ENCODE results near the gene CD79B.

The CD79B gene

DNA sequence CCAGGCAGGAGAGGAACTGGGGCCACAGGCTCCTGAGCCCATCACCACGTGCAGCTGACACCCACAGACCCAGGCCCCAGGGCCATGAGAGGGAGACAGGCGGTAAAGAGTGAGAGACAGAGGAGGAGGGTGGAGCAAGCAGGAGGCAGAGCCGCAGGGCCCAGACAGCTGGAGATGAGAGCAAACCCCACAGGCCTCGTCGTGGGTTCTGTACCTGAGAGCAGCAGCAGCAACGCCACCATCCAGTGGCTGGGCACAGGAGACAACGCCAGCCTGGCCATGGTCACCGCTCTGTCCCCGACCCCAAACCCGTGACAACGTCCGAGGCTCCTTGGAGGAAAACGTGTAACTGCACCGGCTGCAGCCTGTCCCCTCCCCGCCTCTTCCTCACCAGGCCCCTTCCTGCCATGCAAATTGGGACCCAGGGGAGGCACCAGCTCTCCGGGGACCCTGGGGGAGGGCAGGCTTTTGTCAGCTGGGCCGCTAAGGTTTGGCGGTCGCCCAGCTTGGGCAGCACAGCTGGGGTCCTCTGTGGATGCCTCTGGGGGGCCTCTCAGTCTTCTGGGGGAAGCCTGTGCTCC, at the start of gene CD79B:
Gene CD79B (minus strand): TSS at position 351 of the 581 bp plus-strand sequence. CDS start 70 bp downstream, at position 281.
- peak; percentile 30 for DNase-seq (ENCODE audit: low read depth)

DNA sequence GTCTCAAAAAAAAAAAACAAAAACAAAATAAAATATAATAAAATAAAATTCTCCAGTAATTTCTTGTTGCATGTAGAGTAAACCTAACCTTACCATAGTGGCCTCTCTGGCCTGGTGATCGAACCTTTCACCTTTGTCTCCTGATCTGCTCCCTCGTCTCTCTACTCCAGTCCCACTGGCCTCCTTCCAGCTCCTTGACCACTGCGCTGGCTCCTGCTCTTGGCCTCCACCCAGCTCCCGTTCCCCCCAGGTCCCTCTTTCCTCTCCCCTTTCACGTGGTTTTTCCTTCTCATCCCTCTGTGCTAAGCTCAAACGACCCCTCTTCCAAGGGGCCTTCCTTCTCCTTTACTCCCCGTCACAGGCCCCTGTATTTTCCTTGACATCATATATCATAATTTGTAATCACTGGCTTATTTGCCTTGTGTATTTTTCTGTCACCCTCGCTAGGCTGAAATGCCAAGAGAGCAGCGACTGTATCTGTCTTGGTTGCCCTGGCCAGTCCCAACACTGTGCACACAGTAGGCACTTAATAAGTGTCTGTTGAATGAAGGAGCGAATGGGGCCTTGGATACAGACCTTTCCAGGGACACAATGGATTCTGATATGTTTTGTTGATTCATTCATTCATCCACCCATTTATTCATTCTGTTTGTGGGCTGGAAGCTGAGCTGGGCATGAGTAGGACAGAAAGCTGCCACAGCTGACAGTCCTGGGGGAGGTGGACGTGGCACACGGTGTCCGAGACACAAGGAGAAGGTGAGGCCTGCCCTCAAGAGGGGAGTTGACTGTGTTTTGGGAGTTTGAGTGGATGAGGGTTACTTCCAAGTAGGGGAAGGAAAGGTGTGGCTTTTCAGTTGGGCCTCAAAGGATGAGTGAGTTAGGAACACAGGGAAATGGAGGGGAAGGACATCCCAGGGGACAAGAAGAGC, 46.4 kb upstream of the CD79B start:
- no peak for DNase-seq (ENCODE audit: low read depth)

DNA sequence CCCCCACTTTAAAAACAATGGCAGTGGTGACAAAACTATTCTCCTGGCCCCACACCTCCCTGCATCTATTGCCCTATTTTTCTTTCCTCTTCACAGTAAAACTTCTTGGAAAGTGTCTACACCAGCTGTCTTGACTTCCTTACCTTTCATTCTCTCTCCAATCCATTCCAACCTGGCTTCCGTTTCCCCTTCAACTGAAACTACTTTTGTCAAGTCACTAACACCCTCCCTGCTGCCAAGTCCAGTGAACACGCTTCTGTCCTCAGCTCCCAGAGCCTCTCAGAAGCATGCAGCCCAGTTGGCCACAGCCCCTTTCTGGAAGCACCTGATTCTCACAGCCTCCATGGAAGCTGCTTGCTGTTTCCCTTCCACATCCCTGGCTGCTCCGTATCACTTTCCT, 44.6 kb upstream of the CD79B start:
- no peak for DNase-seq (ENCODE audit: low read depth)

DNA sequence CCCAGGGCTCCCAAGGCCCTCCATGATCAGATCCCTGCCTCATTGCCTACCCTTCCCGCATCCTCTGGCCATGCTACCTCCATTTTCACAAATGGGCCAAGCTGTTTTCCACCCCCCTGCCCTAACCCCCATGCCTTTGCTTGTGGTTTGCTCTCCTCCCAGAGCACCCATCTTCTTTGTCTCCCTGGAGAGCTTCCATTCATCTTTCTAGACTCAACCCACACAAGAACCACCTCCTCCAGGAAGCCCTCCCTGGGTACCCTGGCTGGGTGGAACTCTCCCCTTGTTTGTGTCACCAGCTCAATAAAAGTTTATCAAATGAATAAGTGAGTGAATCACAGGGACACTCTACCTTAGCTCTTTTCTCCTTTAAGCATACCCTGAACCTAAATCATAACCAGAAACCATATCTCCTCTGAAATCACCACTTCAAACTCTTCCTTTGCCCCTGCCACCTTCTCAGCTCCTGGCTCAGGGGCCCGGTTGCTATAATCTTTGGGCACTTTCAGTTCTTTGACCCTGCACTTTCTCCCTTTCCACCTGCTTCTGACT, 43.5 kb upstream of the CD79B start:
- no peak for DNase-seq (ENCODE audit: low read depth)

DNA sequence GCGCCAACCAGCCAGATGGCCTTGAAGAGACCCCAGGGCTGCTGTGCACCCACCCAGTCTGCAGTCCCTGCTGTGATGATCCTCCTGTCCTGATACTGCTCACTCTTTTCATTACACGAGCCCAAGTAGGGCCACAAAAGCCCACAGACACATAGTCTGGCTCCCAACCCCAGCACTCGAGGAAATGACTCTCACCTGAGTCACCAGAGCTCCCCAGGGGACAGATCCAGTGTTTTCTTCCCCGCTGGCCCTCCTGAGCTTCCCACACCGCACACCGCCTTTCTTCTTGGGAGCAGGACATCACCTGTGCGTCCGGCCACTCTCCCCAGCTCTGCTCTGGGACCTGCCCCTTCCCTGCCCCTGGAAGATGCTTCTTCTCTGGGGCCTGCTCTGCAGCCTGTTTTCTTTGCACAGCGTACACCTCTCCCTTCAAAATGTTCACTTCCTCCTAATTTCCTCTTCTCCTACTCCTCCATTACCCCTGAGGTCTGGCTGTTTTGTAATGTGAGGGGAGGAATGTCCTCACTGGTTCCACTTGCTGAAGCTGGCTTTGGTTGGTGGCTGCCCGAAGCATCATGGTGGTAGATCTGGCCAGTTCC, 42.6 kb upstream of the CD79B start:
- no peak for DNase-seq (ENCODE audit: low read depth)

DNA sequence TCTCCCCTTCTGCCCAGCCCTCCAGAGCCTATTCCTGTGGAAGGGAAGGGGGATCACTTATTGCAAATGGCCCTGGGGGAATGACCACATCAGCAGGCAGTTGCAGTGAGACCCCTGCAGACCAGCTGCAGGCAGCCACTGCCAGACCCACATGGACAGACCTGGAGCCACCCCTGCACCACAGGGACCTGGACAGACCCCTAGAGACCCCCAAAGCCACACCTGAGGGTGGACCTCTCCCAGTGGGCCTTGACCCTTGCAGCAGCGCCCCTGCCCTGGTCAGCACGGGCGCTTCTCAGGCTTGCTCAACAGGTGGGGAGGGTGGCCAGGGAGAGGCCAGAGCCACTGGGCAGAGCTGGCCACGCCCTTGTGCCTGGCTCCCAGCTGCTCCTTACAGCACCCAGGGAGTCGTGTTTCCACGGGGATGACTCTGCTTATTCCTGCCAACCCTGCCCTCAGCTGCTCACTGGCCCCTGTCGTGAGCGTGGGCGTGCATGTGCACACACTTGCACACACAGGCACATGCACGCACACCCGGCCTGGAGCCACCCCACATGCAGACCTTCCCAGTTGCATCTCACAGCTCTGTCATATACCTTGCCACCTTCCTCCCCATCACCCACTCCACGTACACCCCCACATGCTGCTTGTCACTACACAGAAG, 41.9 kb upstream of the CD79B start:
- DNase-seq (ENCODE audit: low read depth): no peak

DNA sequence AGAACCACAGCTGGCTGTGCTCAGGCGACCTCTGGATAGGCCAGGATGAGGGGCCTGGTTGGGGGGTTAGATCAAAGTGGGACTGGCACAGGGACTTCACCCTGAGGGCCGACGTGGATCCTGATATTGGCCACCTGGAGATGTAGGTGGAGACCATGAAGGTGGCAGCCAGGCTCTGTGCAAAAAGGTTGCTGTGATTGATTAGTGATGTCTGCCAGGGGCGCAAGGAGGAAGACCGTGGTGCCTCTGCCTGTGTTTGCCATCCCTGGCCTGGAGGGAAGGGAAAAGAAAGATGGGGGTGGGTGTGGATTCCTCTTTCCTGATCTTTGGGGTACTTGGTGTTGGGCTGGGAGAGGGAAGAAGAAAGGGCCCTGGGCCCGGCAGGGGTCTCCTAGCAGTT, 41.1 kb upstream of the CD79B start:
- no peak for DNase-seq (ENCODE audit: low read depth)

DNA sequence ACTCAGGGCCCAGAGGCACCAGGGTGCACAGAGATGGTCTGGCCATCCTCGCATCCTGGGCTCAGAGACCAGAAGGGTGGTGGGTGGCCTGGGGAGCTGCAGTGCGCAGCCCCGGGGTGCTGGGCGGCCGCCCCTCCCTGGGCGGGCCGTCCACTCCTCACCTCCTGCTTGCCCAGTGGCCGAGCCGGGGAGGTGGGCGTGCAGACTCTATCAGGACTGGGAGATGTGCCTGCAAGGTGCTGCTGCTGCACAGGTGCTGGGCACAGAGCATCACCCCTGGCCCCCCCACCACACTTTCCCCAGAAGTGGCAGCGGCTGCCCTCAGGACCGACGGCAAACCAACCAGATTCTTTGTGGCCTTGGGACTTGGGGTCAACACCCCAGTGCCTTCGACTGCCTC, 40.7 kb upstream of the CD79B start, which contains the start of gene SCN4A:
Gene SCN4A (minus strand): TSS at position 123 of the 400 bp plus-strand sequence. CDS start 77 bp downstream, at position 46.
- DNase-seq (ENCODE audit: low read depth): no peak

DNA sequence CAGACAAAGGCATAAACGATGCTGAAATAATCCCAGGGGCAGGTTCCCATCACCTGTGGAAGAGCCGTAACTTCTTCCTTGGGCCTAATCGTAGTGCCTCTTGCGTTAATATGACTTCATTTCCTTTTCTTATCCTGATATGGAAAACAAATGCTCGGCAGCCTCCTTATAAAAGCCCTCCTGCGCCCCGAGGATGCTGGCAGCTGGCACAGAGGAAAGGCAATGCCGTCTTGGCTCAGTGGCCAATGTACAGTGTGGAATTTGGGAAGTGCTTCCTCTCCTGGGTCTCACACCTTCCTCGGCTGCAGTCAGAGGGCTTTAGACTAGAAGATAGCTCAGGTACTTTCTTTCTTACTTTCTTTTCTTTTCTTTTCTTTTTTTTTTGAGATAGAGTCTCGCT, 37.1 kb upstream of the CD79B start:
- DNase-seq (ENCODE audit: low read depth): no peak

DNA sequence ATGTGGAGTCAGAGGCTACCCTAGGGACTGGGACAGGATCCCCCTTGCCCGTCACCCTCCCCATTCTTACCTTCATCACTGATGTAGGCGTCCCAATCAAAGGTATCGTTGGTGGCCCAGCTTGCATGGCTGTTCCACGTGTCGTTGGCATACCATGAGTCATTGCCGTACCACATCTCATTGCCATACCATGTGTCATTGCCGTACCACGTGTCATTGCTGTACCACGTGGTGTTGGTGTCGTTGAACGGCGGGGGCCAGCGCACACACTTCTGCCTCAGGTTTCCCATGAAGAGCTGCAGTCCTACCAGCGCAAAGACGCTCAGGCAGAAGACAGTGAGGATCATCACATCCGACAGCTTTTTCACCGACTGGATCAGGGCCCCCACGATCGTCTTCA, 35.8 kb upstream of the CD79B start:
- no peak for DNase-seq (ENCODE audit: low read depth)

DNA sequence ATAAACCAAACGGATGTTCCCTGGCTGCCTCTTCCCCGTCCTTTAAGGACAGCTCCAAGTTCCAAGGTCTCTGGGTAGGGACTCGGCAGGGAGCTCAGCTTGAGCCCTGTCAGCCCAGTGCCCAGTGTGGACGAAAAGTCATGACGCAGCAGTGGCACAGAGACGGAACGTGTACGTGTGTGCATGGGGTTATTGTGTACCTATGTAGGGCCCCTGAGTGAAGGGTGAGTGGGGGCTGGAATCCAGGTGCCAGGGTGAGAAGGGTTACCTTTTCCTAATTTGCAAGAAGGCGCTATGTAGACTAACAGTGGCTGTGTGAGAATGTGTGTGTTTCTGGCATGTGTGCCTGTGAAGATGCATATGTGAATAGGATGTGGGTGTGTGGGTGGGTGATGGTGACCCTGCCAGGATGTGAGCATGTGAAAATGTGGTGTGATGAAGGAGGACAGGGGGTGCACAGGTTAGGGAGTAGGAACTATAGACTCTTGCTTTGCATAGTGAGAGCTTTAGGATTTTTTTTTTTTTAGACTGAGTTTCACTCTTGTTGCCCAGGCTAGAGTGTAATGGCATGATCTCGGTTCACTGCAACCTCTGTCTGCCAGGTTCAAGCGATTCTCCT, 34.6 kb upstream of the CD79B start:
- DNase-seq (ENCODE audit: low read depth): no peak

DNA sequence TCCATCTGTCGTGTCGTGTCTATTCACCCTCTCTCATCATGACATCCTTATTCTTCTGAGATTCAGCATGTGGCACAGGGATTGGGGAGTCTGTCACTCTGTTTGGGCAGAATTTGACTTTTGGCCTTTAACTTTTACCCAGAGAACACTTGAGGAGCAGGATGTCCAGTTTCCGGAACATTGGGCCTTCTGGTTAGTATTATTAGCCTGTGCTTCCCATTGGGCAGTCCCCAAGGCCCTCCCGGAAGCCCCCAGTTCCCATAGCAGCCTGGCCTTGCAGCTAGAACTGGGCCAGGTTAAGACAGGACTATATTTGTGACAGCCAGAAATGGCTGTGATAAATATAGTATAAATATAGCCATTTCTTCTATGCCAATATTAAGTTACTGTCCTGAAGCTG, 31.0 kb upstream of the CD79B start:
- DNase-seq (ENCODE audit: low read depth): no peak

DNA sequence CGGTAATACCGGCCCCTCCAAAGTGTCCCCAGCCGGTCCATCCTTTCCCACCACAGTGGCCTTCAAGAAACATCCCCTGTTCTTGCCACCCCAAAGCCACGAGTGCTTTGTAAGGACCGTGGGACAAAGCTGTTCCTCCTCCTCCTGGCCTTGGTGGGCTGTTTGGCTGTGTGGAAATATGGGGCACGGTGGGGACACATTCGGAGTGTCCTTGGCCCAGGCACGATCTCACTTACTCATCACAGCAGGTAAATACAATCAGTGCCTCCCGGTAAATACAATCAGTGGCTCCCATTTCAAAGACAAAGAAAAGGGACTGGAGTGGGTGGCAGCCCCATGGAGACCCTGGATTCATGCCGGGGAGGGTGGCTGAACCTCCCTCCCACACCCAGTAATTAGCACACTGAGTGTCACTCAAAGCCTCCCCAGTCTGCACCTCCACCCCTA, 30.2 kb upstream of the CD79B start:
- no peak for DNase-seq (ENCODE audit: low read depth)

DNA sequence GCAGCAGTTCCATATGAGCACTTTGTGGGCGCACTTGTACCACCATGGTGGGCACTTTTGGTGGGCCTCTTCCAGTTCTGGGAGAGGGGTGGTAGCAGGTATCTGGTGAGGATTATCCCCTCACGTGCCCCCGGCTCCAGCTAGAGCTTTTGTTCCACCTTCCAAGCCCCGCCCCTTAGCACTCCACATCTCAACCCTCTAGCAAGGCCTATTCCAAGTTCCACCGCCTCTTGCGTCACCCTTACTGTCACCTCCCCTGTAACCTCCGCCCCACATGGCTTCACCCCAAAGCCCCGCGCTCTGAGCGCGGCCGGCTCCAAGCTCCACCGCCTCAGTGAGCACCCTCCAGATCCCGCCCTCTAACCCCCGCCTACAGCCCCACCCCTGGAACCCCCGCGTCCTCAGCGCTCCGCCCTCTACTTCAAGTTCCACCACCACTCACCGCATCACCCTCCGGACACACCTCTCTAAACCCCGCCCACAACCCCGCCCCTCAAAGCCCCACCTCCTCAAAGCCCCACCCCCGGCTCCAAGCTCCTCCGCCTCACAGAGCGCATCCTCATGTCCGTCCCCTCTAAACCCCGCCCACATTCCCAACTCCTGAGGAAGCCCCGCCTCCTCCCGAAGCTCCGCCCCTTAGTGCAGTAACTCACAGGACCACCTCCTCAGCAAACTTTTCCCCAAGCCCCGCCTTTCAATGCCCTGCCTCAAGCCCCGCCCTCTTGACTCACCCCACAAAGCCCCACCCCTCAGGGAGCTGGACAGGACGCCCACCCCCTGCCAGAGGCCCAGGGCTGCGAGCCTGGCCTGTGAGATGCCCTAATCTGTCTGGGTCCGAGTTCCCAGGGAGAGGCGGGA, 29.5 kb upstream of the CD79B start:
- DNase-seq (ENCODE audit: low read depth): peak; percentile 18

DNA sequence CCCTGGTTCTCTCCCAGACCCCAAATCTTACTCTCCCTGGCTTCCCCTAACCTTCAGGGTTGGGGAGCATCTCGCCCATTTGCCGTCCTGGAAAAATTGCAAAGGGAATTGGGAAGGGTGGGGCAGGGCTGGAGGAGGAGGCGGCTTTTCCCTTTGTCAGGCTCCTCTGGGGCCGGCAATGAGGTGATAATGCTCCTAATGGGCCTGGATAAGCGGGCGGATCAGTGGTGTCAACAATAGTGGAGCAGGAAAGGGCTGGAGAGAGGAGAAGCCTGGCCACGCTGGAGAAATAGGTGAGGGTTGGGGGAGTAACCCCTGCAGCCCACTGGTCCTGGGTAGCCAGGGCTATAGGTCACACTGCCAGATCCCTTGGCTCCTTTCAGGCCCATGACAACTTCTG, 28.3 kb upstream of the CD79B start:
- no peak for DNase-seq (ENCODE audit: low read depth)

DNA sequence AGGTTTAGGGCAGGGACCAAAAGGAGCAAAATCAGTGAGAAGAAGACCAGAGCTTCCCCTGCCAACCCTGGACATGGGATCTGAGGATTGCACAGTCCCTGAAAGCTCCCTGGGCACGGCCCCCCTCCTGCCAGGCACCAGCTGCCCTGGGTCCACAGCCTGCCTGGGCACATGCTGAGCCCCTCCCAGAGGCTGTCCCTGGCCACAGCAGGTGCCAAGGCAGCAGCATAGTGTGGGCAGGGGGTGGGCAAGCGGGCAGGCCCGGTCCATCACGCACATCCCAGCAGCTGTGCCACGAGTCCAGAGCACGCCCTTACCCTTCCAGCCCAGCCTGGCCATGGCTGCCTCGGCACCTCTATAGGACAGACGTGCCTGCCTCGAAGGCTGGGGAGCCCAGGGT, 27.9 kb upstream of the CD79B start:
- DNase-seq (ENCODE audit: low read depth): no peak

DNA sequence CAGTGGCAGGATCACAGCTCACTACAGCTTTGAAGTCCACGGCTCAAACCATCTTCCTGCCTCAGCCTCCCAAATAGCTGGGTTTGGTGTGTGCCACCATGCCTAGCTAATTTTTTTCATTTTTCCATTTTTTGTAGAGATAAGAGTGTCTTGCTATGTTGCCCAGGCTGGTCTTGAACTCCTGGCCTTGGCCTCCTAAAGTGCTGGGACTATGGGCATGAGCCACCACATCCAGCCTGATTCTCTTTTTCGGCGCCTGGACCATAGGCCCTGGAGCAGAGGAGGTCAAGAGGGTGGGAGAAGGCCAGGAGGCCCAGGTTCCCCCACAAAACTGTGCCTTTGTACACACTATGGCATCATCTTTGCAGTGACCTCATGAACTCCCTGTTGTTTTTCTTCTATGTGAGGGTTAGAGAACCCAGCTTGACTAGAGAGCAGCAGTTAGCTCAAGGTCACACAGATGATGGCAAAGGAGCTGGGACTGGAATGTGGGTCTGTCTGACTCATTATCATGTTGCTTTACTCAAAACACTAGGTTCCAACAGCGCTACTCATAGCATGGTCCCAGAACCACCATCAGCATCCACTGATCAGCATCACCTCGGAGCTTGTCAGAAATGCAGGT, 24.3 kb upstream of the CD79B start:
- DNase-seq (ENCODE audit: low read depth): no peak

DNA sequence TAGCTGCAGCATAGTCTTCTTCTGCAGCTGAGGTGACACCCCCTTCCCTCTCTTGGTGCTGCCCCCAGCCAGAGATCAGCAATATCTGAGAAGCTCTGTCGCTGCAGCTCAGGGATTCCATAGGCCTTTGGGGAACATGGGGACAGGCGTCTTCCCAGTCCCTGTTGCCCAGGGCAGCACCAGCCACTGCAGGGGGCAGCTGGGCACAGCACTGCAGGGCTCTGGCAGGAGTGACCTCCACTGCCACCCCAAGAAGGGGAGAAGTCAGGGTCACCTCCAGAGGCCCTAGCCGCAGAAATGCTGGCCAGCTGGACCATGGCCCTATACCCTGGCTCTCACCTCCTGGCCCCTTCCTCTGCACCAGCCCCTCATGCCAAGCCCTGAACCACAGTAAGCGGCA, 23.7 kb upstream of the CD79B start:
- DNase-seq (ENCODE audit: low read depth): no peak

DNA sequence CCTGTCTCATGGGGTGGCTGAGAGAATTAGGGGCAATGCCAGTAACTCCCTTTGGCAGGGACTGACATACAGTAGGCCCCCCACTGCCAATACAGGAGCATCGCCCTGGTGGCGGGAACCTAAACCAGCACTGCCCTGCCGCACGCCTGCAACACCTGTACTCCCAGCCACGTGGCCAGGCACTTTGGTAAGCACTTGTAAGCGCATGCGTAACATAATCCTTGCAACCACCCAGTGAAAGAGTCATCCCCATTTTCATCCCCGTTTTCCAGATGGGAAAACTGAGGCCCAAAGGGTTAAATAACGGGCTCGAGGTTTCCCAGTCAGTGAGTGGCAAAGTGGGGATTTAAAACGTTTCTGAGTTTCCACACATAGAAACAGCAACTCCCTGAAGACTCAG, 23.1 kb upstream of the CD79B start:
- no peak for DNase-seq (ENCODE audit: low read depth)

DNA sequence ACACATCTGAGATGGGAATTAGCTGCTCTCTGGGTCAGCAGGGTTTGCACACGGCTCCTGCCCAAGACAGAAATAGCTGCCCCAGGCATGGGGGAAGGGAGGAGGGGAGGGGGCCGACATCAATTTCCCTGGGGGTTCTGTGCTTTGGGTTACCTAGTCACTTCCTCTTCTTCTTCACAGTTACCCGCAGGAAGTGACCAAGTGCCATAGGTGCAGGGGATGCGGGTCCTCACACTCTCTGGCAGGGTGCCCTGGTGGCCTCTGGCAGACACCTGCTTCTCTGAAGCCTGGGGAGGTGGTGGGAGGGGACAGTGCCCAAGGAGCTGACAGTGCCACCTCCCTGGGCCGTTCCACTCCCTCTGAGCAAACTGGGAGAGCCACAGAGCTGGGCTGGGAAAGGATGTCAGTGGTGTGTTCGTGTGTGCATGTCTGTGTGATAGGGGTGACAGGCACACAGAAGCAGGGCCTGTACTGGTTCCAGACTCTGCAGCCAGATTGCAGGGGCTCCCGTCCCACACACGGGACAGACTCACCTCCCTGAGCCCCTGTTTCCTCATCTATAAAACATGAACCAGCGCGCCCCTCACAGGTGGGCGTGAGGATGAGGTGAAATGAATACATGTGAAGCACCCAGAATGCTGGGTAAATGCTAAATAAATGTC, 22.4 kb upstream of the CD79B start:
- DNase-seq (ENCODE audit: low read depth): no peak
